Measurements from ENCODE around the gene VN1R4.

- TF ChIP-seq CTCF (IDR thresholded peaks at IDR 0.05; ENCODE audit: low read depth, low read length) (no peak), POLR2A (IDR thresholded peaks at IDR 0.05; ENCODE audit: extremely low read depth, insufficient read length) (no peak), MYC (IDR thresholded peaks at IDR 0.05; ENCODE audit: low read depth, low read length) (no peak)
Observed at GRCh38 chr19:53294786-53295441, 27.4 kb upstream of the VN1R4 start.
